HG03097 (cell line): ENCODE measurements around the gene TMEM255B.
"Not testable (repeated sequence)": the region's sequence is repeated elsewhere in the genome, so short reads cannot be mapped to it uniquely, and the experiment has no call there.

Experiments used
- ATAC-seq: cut with Tn5 transposase; IDR thresholded peaks from one replicate; pipeline ENCODE4 v1.9.1; 2021; ENCODE audit not compliant: unreplicated experiment, low FRiP score

Gene TMEM255B

GRCh38 chr13:113734099-113734825 is 24.8 kb upstream of the TMEM255B start:
- no peak for ATAC-seq

GRCh38 chr13:113734826-113735125 is 24.2 kb upstream of the TMEM255B start:
- ATAC-seq, result no peak

GRCh38 chr13:113735194-113735593 is 23.8 kb upstream of the TMEM255B start:
- no peak for ATAC-seq

- no peak for ATAC-seq
Measured at GRCh38 chr13:113735750-113736149, 23.3 kb upstream of the TMEM255B start.

- no peak for ATAC-seq
Measured at GRCh38 chr13:113736258-113736731, 22.7 kb upstream of the TMEM255B start.

GRCh38 chr13:113737803-113738202 is 21.2 kb upstream of the TMEM255B start:
- ATAC-seq, result no peak

- no peak for ATAC-seq
Measured at GRCh38 chr13:113739527-113740285, 19.3 kb upstream of the TMEM255B start.

- no peak for ATAC-seq
Measured at GRCh38 chr13:113740286-113740556, 18.8 kb upstream of the TMEM255B start.

GRCh38 chr13:113740661-113741060 is 18.4 kb upstream of the TMEM255B start:
- no peak for ATAC-seq

GRCh38 chr13:113741191-113741668 is 17.8 kb upstream of the TMEM255B start:
- ATAC-seq, result no peak

GRCh38 chr13:113742000-113742441 is 17.0 kb upstream of the TMEM255B start:
- no peak for ATAC-seq

- no peak for ATAC-seq
Measured at GRCh38 chr13:113742445-113743120, 16.4 kb upstream of the TMEM255B start.

- no peak for ATAC-seq
Measured at GRCh38 chr13:113743366-113744195, 15.4 kb upstream of the TMEM255B start.

- no peak for ATAC-seq
Measured at GRCh38 chr13:113744197-113745000, 14.6 kb upstream of the TMEM255B start.

- no peak for ATAC-seq
Measured at GRCh38 chr13:113745059-113745458, 14.0 kb upstream of the TMEM255B start.

- ATAC-seq, result not testable (repeated sequence)
Measured at GRCh38 chr13:113745500-113746142, 13.4 kb upstream of the TMEM255B start.

- no peak for ATAC-seq
Measured at GRCh38 chr13:113746143-113746525, 12.9 kb upstream of the TMEM255B start.

- no peak for ATAC-seq
Measured at GRCh38 chr13:113746671-113747070, 12.4 kb upstream of the TMEM255B start.

GRCh38 chr13:113747291-113747833 is 11.7 kb upstream of the TMEM255B start:
- ATAC-seq, result no peak
